ENCODE results near the gene KAT6B. TPM values are rescaled to one million over a fixed set of nuclear protein-coding genes. Genes with fewer than 3 reads are reported as not detected.

The KAT6B gene
- total RNA-seq, 1 donor from 2014 or later = 24.6 TPM

DNA sequence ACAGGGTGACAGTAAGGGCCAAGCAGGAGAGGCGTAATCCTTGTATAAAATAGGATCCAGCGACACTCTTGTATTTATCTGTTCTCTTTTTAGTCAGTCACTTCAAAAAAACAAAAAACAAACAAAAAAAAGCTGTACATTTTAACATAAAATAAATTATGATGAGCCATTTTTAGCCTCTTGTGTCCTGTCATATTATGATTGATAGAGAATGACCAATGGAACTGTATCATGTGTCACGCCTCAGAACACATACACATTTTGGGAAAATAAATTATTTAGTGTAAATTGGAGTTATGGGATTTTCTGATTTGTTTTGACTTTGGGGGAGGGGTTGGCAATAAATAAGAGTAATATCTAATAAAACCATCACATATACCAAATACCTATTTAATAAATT lies 205.7 kb downstream of the KAT6B start:
- no peak for DNase-seq (ENCODE audit: low spot score)
- intact Hi-C loops (cut with micrococcal nuclease) = loop anchor here (5.0 kb wide), 1 partner anchor 880 kb away; the partner anchor contains the start of genes ADK and AP3M1
- H3K36me3 Mint-ChIP-seq (ENCODE audit: low read depth) = peaks cover 37% of the 10 kb centered on the region
- H3K4me3 Mint-ChIP-seq = no peak overlapping the region
- no peak overlapping the region for H3K27ac Mint-ChIP-seq
- no peaks in the 10 kb centered on the region for H3K27me3 Mint-ChIP-seq (ENCODE audit: insufficient read depth)
- H3K9me3 Mint-ChIP-seq = peaks cover 16% of the 10 kb centered on the region
- peaks cover 44% of the 10 kb centered on the region for H3K4me1 Mint-ChIP-seq (ENCODE audit: low read depth)

DNA sequence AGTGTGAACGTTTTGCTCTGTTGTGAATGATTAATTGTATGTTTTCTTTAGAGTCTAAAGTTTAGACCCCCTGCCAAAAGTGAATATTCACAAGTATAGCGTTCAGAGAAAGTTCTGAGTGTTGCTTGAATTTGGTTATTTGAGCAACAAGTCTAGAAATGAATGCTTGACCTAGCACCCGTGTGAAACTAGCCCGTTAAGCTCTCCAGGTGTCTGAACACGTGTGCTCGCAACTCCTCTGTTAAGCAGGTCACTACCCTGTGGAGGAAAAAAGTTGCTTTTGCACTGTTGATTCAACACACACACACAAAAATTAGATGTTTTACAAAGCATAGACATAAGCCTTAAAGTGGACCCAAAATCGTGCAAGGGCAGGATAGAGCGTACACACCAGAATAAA lies 206.4 kb downstream of the KAT6B start:
- Mint-ChIP-seq H3K36me3 (ENCODE audit: low read depth) (peaks cover 37% of the 10 kb centered on the region), H3K9me3 (peaks cover 16% of the 10 kb centered on the region), H3K27me3 (ENCODE audit: insufficient read depth) (no peaks in the 10 kb centered on the region), H3K27ac (no peak overlapping the region), H3K4me1 (ENCODE audit: low read depth) (peaks cover 49% of the 10 kb centered on the region), H3K4me3 (no peak overlapping the region)
- DNase-seq (ENCODE audit: low spot score) = no peak
- intact Hi-C loops (cut with micrococcal nuclease) = loop anchor here (5.0 kb wide), 1 partner anchor 881 kb away; the partner anchor contains the start of genes ADK and AP3M1

DNA sequence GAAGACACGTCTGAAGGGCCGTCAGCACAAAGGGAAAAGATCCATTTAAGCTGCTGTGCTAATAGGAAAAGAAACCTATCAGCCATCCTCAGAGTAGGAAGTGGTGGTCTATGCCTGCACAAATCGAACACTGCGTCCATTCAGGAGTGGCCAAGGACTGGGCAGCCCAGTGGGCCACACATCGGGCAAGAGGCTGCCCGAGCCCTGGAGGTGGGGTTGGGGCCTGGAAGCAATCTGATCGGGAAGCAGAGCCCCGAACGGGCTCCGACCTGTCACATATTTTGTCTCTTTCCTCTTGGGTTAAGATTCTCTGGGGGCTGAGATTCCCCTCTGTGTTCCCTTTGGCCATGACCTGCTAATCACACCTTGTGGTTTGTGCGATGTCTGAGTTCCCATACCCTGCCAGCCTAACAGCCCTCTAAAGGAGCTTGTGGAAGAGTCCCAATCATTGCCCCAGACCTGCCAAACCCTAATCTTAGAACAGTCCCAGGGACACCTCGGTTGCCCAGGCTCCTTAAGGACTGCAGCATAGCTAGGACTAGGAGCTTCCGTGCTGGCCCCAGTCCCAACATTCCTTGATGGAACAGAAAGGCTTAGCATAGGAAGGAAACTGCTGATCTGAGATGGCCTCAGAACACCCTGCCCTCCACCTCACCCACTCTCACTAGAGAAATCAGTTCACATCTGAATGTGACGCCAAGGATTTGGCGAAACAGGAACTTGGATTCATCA lies 207.2 kb downstream of the KAT6B start:
- Mint-ChIP-seq H3K9me3 (peaks cover 16% of the 10 kb centered on the region), H3K4me3 (no peak overlapping the region), H3K4me1 (ENCODE audit: low read depth) (peaks cover 49% of the 10 kb centered on the region), H3K36me3 (ENCODE audit: low read depth) (peaks cover 31% of the 10 kb centered on the region), H3K27ac (peak overlapping the region; percentile 91), H3K27me3 (ENCODE audit: insufficient read depth) (no peaks in the 10 kb centered on the region)
- intact Hi-C loops (cut with micrococcal nuclease) = loop anchor here (1.0 to 5.0 kb wide), 2 partner anchors 9 to 881 kb away; partner anchors contain the start of genes ADK and AP3M1
- DNase-seq (ENCODE audit: low spot score) = no peak

DNA sequence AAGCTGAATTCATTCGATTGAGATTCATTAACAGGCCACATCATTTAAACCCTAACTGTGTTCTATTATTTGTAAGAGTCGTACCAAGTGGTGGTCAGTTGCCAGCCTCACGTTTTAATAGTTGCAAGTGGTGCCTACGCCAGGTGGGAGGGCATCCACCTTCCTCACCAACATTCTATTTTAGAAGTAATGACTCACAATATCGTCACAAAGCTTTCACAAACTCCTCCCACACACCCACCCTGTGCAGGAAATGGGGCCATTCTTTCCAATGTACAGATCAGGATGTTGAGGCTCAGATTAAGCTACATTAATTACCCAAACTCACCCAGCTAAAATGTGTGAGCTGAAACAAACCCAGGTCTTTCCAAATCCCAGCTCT lies 207.7 kb downstream of the KAT6B start:
- DNase-seq (ENCODE audit: low spot score) = no peak
- Mint-ChIP-seq H3K27ac (peak overlapping the region; percentile 91), H3K9me3 (peaks cover 16% of the 10 kb centered on the region), H3K4me1 (ENCODE audit: low read depth) (peaks cover 49% of the 10 kb centered on the region), H3K36me3 (ENCODE audit: low read depth) (peaks cover 25% of the 10 kb centered on the region), H3K27me3 (ENCODE audit: insufficient read depth) (no peaks in the 10 kb centered on the region), H3K4me3 (no peak overlapping the region)
- intact Hi-C loops (cut with micrococcal nuclease) = loop anchor here (1.0 to 5.0 kb wide), 2 partner anchors 8 to 882 kb away; partner anchors contain the start of genes ADK and AP3M1

DNA sequence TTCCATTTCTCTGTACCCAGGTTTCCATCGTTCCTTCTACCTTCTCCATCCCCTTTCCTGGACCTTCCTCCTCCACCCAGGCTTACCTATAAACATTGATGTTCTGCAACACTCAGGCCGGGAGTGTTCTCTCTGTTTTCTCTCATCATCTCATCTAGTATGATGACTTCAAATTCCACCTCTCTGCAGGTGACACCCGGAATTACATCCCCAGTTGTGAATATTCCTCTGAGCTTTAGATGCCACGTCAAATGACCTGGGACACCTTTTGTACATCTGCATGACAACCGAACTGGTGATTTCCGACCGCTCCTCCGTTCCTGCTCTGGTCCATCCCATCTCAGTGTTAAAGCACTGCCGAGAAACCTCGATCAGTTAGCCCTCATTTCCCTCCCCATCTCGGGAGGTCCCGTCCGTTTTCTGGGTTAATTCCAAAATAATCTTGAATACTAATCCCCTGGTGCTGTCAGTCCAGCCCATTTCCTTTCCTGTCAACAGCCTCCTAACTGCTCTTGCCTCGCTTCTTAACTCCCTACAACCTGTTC lies 208.4 kb downstream of the KAT6B start:
- Mint-ChIP-seq H3K4me3 (peak overlapping the region; percentile 49), H3K9me3 (peaks cover 16% of the 10 kb centered on the region), H3K36me3 (ENCODE audit: low read depth) (peaks cover 19% of the 10 kb centered on the region), H3K27me3 (ENCODE audit: insufficient read depth) (no peaks in the 10 kb centered on the region), H3K4me1 (ENCODE audit: low read depth) (peaks cover 49% of the 10 kb centered on the region), H3K27ac (peak overlapping the region; percentile 91)
- no peak for DNase-seq (ENCODE audit: low spot score)
- intact Hi-C loops (cut with micrococcal nuclease) = loop anchor here (1.0 to 5.0 kb wide), 2 partner anchors 8 to 882 kb away; partner anchors contain the start of genes ADK and AP3M1

DNA sequence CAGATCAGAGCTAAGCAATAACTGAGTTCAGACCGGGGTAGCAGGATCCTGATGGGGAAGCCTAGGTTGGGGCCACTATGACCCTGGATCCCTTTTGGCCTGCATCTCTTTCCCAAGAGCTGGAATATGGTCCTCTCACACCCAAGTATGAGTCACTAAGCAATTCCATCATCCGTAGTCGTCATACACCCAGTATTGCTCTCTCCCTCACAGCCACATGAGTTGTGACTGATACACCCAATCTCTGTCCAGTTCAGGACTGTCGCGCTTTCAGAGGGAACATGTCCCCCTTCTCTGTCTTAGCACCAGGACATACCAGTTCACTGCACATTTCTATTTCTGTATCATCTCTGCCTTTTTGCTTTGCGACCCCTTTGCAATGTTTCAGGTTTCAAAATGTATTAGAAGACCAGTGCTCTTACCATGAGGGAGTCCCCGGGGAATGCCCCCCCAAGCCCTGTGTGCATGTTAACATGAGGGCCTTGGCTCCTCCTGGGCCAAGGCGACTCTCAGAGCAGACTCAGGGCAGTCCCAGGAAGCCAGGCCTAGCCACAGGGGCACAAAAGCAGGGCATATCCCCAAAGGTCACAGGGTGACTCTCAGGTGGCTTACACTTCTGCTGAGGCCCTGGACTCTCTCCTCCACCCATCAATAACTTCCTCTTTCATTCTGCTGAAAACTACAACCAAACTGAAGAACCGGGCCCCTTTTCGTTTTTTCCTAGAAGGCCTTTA lies 209.7 kb downstream of the KAT6B start:
- Mint-ChIP-seq H3K27me3 (ENCODE audit: insufficient read depth) (no peaks in the 10 kb centered on the region), H3K36me3 (ENCODE audit: low read depth) (peaks cover 12% of the 10 kb centered on the region), H3K4me3 (no peak overlapping the region), H3K9me3 (peaks cover 16% of the 10 kb centered on the region), H3K27ac (peak overlapping the region; percentile 69), H3K4me1 (ENCODE audit: low read depth) (peaks cover 49% of the 10 kb centered on the region)
- DNase-seq (ENCODE audit: low spot score) = no peak
- intact Hi-C loops (cut with micrococcal nuclease) = no loop called here

DNA sequence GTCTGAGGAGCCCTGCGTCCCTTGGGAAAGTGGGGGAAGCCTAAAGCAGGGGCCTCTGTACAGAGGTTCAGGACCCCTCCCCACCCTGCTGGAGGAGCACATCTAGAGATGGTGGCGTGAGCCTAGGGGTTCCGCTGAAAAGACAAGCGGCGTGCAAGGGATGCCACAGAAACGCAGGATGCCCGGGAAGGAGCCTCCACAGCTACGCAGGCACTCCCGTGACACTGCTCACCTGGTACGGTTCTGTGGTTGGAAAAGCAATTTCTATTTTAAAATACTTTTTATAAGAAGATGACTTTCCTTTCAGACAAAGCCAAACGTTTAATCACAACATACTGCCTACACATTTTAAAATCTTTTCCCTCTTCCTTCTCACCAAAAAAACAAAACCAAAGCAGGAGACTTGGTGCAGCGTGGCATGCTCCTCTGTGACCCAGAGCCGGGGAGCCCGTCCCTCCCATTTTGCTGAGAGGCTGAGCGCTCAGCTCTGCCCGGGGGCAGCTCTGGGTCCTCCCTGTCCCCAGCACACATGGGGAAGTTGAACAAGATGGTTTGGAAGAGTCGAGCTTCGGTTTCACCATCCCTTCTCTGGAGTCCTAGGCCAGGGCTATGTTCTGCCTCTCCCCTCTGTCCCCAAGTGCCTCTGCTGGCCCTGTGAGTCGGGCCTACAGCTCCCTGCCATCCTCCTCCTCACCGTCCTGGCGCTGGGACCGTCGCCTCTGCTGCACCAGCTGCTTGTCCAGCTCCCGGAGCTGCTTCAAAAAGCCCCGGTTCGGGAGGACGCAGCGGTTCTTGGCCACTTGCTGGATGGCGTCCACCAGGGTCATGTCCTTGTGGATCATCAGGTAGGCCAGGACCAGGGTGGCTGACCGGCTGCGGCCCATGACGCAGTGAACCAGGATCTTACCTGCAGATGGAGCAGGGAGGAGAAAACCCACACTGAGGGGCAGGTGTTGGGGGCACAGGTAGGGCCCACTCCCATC lies 211.1 kb downstream of the KAT6B start:
- Mint-ChIP-seq H3K9me3 (peaks cover 16% of the 10 kb centered on the region), H3K27me3 (ENCODE audit: insufficient read depth) (no peaks in the 10 kb centered on the region), H3K27ac (peak overlapping the region; percentile 65), H3K4me1 (ENCODE audit: low read depth) (peaks cover 61% of the 10 kb centered on the region), H3K36me3 (ENCODE audit: low read depth) (peaks cover 10% of the 10 kb centered on the region), H3K4me3 (no peak overlapping the region)
- intact Hi-C loops (cut with micrococcal nuclease) = no loop called here
- DNase-seq (ENCODE audit: low spot score) = no peak

DNA sequence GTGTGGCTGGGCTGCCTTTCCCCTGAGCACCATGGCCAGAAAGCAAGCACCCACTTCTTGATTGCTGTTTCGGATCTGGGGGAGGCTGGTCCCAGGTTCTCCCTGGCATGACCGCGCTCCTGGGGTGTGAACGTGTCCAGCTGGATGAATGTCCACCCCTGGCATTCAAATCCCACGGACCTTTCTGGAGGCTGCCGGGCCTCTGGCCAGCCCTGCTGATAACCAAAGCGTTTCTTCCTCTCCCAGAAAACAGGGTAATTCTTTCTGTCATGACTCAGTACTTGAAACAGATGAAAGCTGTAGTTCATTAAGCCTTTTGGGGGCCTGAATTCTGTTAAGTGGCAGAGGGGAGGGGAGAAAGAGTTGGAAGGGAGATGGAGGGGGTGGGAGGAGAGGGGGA lies 211.9 kb downstream of the KAT6B start:
- DNase-seq (ENCODE audit: low spot score) = no peak
- H3K4me3 Mint-ChIP-seq = no peak overlapping the region
- no peaks in the 10 kb centered on the region for H3K27me3 Mint-ChIP-seq (ENCODE audit: insufficient read depth)
- H3K27ac Mint-ChIP-seq = peak overlapping the region; percentile 34
- H3K9me3 Mint-ChIP-seq = peaks cover 16% of the 10 kb centered on the region
- peaks cover 61% of the 10 kb centered on the region for H3K4me1 Mint-ChIP-seq (ENCODE audit: low read depth)
- intact Hi-C loops (cut with micrococcal nuclease) = no loop called here
- H3K36me3 Mint-ChIP-seq (ENCODE audit: low read depth) = peaks cover 10% of the 10 kb centered on the region

DNA sequence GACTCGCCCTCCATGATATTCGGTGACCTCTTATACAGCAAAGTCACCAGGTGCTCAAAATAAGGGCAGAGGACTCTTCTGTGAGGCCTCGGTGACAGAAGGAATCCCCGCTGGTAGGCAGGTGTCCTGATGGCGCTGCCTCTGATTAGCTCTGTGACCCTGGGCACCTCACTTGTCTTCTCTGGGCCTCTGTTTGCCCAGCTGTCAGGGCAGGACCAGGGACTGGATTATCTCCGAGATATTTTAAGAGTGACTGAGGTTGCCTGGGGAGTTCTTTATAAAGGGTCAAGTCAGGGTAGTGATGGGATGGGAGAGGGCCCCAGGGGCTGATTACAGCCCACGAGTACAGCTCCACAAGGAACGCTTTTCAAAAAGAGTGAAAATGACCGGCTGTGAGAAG lies 214.2 kb downstream of the KAT6B start:
- H3K9me3 Mint-ChIP-seq = no peaks in the 10 kb centered on the region
- intact Hi-C loops (cut with micrococcal nuclease) = loop anchor here (5.0 kb wide), 1 partner anchor 192 kb away; no protein-coding TSS in a partner anchor
- no peak overlapping the region for H3K27ac Mint-ChIP-seq
- H3K36me3 Mint-ChIP-seq (ENCODE audit: low read depth) = no peaks in the 10 kb centered on the region
- H3K27me3 Mint-ChIP-seq (ENCODE audit: insufficient read depth) = no peaks in the 10 kb centered on the region
- DNase-seq (ENCODE audit: low spot score) = no peak
- H3K4me3 Mint-ChIP-seq = no peak overlapping the region
- peaks cover 53% of the 10 kb centered on the region for H3K4me1 Mint-ChIP-seq (ENCODE audit: low read depth)

DNA sequence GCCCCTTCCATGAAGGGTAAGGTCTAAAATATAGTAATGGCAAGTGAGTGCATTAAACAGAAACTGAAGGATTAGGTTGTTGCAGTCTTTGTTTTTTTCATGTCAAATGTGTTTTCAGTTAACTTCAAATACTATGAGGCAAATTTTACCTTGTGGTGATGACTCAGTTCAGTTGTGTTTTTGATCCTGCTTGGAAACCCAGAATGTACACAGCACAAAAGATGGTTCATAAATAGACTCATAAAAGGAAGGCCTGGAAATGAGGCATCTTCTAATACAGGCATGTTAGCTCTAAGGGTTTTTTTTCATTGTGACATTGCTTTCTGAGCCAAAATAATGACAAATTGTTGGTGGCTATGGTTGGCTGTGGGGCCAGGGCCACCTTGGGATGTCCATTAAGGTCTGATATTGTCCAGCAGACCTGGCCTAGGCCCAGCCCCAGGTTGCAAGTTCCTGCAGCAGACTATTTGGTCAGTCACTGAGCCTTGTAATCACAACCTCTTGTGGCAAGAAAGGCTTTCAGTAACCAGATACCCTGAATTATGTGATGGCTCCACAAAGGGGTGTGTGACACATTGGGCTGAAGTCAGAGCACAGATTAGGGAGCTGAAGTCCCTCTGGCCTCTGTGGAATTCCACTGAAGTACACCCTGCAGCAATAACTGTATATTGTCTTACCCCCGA lies 216.0 kb downstream of the KAT6B start:
- Mint-ChIP-seq H3K4me1 (ENCODE audit: low read depth) (peaks cover 41% of the 10 kb centered on the region), H3K27ac (peak overlapping the region; percentile 91), H3K9me3 (no peaks in the 10 kb centered on the region), H3K4me3 (peak overlapping the region; percentile 19), H3K27me3 (ENCODE audit: insufficient read depth) (no peaks in the 10 kb centered on the region), H3K36me3 (ENCODE audit: low read depth) (no peaks in the 10 kb centered on the region)
- no peak for DNase-seq (ENCODE audit: low spot score)
- intact Hi-C loops (cut with micrococcal nuclease) = loop anchor here (1.0 to 5.0 kb wide), 6 partner anchors 8 to 456 kb away; partner anchors contain the start of gene KAT6B

DNA sequence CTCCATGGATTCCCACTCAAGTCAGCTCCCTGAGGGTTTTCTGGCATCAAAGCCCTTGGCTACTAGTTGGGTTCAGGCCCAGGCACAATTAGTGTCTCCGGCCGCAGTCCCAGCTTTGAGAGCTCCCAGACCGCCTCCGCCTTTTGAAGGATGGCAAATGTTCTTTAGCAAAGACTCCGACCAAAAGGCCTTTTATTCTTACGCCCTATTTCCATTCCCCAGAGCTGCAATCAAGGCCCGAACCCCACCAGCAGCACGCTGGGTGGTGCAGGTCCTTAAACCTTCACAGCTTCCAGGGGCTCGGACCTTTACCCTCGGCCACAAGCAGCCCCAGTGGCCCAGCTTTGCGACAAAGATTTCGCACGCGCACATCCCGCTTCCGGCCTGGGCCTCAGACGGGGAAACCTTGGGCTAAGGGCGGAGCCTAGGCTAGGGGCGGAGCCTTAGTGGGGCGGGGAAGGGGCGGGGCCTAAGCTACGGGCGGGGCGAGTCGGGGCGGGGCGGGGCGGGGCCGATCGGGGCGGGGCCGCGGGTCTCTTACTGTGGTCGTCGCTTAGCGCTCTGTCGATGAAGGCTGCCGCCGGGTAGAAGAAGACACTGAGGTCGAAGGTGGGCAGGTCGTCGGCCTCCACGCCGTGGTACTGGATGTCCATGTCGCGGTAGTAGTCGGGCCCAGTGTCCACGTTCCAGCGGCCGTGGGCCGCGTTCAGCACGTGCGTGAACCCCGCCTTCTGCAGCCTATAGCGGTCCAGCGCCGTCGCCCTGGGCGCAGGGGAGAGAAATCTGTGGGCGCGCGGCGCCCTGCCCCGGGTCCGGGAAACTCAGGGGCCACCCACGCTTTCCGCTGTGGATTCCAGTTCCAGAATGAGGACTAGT lies 217.1 kb downstream of the KAT6B start:
- Mint-ChIP-seq H3K27me3 (ENCODE audit: insufficient read depth) (no peaks in the 10 kb centered on the region), H3K9me3 (no peaks in the 10 kb centered on the region), H3K4me1 (ENCODE audit: low read depth) (peaks cover 39% of the 10 kb centered on the region), H3K27ac (peak overlapping the region; percentile 66), H3K4me3 (peak overlapping the region; percentile 71), H3K36me3 (ENCODE audit: low read depth) (no peaks in the 10 kb centered on the region)
- DNase-seq (ENCODE audit: low spot score) = peak; percentile 34
- intact Hi-C loops (cut with micrococcal nuclease) = loop anchor here (1.0 to 5.0 kb wide), 5 partner anchors 65 to 457 kb away; partner anchors contain the start of genes KAT6B and SAMD8

All from activated T-helper 1 cell treated with anti-CD3 and anti-CD28 coated beads, Interleukin-12 subunit alpha, Interleukin-12 subunit beta, Interleukin-2, Interleukin-4 antibody, amounts not matched to agents 30 ng/mL and 10 ng/mL and 1 ng/mL, durations not matched to agents 14 hours and 24 hours and 36 hours (primary cell).